GM19395 (cell line): ENCODE results near the gene PGM2.

Source experiments
- ATAC-seq: cut with Tn5 transposase; IDR thresholded peaks from one replicate; pipeline ENCODE4 v1.9.1; 2021; ENCODE audit warnings: mild to moderate bottlenecking, moderate library complexity; ENCODE audit not compliant: unreplicated experiment

Gene PGM2

DNA sequence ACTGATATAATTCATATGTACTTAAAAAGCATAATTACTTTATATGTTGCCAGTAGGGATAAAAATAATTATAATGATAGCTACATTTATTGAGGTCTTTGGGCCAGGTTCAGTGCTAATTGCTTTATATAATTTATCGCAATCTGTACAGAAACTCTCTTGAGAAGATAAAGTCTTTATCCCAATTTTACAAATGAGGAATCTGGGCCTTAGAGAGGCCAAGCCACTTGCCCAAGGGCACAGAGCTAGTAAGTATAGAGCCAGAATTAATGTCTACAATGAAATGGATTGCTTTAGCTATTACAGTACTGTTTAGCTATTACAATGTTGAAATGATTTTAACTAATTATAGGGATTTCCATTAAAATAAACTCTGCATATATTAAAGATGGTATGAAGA, 33.8 kb downstream of the PGM2 start:
- no peak for ATAC-seq

DNA sequence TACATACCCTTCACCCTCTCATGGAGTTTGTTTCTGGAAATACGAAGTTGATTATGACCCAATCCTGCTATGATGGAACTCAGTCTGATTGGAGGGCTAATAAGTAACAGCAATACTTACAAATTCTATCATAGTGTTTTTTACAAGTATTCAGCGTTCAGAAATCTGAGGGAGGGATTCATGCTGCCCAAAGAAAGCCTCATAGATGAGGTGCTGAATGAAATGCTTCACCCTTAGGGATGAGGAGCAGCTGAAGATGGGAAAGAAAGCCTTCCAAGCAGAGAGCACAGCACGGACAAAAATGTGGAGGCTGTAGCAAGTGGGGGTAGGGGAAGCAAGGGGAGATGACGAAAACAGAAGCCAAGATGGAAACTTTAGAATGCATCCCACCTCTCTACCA, 36.5 kb downstream of the PGM2 start:
- no peak for ATAC-seq

DNA sequence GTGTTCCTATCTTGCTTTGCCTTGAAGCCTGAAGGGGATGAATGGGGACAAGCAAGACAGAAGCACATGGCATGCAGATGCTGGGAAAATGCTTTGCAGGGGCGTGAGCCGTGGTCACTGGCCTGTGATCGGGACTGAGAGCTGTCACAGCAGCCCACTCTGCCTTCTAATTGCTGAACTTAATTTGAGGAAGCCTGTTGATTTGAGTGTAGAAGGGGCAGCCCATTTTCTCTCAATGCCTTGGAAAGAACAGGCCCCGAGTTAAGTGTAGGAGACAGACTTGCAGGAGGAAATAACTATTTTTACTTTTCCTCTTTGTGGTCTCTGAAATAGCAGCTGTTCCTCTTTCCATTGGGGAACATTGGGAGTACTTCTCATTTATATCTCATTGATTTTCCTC, 38.3 kb downstream of the PGM2 start:
- ATAC-seq, result no peak

DNA sequence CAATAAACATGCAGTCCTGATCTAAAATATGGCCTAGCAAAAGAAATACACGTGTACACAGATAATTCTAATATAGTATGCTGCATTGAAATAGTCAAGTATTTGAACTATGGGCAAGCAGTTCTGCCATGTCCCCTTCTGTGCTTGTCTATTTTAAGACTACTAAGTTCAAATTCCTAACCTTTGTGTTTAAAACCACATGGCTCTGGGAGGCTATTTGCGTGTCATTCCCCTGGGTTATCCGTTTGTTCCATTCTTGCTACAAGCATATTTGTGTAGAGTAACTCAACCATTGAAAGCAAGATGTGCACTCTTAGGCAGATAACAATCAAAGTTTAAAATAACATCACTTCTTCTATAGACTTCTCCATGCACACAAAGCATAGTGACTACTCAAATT, 39.0 kb downstream of the PGM2 start:
- ATAC-seq, result no peak

DNA sequence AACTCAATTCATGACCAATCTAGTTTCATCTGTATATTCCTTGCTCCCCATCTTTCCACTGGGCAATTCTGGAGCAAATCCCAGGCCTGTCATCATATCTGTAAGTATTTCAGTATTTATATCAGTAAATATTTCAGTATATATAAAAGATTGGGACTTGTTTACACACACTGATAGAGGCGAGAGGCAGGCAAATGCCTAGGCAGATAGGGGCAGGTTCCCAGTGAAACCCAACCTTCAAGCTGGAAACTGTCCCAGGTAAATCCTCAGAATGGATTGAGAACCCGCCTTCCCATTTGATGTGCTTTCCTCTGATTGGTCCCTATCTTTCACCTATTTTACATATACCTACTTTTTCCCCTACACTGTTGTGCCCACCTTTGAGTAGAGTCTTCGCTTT, 40.6 kb downstream of the PGM2 start:
- no peak for ATAC-seq

DNA sequence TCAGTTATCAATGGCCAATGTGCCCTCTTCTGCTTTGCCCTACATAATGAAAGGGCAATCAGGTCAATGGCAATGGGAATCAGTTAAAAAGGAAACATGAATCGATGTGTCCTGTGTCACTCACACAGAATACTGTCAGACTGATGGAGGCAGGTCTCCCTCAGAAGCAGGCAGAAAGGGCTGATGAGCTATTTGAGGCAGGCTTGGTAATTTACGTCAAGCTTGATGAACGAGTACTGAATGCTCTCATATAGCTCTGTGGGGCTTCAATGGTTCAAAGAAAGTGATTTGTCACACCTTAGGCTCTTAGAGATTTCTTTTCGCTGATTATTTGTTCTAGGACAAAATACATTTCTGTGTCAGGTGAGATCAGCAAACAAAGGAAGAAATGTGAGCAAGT, 41.8 kb downstream of the PGM2 start:
- no peak for ATAC-seq

DNA sequence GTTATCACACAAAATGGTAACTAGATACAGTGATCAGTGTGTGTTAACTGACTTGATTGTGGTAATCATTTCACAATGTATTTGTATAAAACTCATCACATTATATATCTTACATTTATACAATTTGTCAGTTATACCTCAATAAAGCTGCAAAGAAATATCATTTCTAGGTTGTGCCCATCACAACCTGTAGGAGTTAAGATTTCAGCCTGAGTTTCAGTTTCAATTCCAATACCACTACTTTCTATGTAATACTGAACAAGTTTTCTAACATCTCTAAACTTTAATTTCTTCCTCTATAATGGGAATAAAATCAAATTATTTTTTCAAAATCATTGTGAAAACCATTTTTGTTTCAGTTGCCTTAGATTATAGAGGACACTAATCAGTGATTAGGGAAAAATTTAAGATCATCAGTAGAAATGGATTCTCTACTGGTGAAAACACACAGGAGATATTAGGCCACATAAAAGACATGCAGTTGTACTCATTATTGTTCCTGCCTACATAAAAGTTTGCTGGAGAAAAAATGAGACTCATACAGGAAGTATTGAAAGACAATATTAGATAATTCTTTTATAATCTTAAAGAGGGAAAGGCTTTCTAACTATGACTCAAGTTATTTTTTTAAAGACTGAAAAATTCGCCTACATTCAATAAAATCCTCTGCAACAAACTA, 46.0 kb downstream of the PGM2 start:
- ATAC-seq, result peak; percentile 75

DNA sequence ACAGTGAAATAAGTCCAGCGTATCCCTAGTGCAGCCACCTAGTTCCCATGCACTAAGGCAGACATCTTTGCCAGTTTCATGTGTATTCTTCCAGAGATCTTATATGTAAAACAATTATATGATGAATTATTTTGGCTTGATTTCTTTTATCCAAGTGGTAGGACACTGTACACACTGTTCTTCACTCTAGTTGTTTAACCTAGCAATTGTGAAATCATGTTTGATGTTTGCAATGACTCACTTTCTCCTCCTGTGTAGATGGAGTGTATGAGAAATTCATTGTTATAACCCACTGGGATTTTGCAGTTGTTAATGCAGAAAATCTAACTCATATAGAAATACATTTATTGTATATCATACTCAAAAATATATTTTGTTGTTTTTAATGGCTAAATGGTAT, 46.9 kb downstream of the PGM2 start:
- no peak for ATAC-seq

DNA sequence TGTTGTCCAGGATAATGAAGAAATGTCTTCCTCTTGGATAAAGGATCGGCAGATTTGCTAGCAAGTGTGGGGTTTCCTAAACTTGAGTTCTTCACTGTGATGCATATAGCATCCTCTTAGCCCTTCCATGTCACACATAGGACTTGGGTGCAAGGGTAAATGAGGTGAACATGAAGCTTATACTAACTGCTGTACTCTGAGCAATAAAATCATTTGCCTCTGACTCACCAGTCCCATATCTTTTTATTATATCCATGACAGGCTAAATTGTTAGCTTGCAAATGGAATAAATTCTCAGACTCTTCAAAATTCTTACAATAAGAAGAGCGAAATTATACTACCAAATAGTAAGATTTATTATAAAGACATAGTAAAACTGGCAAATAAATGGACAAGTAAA, 49.7 kb downstream of the PGM2 start:
- ATAC-seq, result no peak

DNA sequence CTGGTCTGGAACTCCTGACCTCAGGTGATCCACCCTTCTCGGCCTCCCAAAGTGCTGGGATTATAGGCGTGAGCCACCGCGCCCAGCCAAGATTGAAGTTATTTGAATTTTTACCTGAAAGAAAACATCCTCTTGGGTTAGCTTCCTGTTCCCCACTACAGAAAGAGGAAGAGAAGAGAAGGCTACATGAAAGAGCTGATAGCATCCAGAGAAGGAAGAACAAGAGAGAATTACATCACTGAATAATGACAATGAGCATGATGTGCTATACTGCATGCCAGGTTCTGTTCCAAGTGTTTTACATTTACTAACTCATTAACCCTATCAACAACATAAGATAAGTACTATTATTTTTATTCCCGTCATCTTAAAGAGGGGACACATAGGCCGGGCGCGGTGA, 52.9 kb downstream of the PGM2 start:
- no peak for ATAC-seq

DNA sequence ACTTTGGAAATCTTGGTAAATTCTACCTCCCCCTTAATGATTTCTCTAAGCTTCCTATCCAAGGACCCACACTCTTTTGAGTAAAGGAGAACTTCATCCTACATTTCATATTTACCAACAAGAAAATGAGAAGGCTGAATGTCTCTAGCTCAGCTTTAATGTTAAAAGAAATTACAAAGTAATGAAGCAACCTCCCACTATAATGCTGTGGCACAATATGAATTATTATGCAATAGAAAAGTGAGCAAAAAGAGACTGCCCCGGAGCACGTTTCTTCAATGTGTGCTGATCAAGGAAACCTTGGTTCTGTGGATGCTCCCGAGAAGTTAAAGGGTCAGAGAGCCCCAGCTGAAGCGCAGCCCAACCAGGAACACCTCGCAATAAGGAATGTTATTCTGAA, 55.3 kb downstream of the PGM2 start:
- no peak for ATAC-seq

DNA sequence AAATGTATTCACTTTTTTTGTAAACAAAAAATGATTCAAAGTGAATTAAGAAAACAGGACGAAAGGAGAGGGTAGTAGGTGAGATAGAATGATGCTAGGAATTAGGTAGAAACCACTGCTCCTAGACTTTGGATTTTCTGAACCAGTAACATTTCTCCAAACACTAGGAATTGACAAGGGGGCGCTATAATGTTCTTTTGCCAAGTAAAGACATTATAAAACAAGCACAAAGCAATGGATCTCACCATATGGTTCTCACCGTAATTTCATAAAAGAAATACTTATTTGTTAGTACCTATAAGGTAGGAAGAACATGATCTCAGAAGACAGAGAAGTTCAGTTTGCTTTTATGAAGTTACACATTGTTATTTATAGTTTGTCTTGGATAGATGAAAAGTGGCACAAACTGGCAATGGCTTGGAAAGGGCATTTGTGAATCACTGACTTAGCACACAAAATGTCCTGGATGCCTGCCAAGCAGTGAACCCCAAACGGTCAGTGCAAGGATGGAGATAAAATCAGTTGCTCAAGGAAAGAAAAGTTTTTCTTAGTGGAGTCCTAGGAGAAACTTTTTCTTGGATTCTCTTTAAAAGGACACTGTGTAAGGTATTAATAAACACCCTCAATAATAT, 56.3 kb downstream of the PGM2 start:
- ATAC-seq, result no peak

DNA sequence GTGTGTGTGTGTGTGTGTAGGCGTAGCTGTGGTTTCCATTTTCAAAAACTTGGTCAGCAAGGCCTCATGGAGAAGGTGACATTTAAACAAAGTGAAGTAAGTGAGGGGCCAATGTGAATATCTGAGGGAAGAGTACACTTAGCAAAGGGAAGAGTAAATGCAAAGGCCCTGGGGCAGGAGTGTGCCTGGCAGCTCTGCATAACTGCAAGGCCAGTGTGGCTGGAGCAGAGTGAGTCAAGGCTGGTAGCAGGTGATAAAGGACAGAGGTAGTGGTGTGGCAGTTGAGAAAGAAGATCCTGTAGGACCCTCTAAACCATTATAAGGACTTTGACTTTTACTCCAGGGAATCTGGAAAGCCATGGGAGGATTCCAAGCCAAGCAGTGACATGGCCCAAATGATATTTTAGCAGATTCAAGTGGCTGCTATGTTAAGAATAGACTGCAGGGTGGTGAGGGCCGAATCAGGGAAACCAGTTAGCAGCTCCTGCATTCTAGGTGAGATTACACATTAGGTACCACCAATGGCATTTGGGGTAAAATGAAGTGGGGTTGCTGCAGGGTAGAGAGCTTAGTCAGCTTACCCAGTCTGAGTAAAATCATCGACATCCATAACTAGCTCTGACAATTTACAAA, 58.5 kb downstream of the PGM2 start:
- ATAC-seq, result no peak

DNA sequence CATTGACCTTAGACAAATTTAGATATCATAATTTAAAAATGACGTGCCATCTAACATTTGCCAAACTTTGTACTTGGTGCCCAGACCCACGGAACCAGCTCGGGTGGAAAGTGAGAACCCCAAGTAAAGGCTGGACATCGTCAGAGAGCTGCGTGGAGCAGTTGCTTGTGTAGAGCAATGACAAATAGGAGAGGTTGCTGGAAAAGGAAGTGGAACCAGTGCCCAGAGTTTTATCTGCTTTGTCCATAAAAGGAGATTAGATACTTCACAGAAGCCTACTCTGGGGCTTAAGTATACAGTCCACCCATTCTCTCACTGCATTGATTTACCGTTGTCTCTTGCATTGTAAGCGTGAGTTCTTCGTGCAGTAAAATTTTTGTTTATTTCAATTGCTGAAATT, 59.0 kb downstream of the PGM2 start:
- ATAC-seq, result no peak

DNA sequence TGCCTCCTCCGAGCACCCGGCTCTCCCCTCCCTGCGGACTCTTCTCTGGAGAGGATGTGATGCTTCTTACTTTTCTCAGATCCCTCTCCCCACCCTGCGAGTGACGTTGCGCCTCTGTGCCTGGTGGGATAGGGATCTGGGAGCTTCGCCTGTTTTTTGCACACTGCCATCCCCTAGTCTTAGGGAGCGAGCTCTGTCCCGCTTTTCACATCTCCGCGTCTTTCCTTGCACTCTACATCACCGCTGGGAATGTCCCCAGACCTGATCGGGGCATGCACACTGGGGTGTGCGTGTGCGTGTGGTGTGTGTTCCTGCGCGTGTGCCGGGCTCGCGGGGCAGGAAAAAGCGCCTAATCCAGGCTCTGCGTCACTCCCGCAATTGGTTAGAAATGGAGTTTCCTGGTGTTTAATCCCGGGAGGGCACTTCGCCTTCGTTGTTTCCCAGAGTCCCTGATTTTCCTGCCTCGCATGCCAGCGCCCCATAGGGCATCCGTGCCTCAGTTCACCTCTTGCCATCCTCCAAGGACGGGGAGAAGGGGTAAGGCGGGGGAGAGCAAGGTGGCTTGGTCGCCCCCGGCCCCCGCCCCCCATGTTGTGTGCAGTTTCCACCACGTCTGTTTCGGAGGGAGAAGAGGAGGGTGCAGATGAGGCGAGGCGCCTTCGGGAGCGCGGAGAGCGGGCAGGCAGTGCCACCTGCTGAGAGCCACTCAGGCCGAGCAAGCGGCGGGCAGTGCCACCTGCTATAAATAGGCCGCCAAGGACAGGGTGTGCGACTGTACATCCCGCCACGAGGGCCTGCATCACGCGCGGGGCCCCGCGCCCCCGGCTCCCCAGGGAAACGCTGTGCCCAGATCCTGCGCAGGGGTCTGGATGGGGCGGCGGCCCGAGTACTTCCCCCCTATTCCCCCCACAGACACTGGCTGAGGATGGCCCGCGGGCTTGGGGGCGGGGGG, 63.6 kb downstream of the PGM2 start:
- peak; percentile 4 for ATAC-seq

DNA sequence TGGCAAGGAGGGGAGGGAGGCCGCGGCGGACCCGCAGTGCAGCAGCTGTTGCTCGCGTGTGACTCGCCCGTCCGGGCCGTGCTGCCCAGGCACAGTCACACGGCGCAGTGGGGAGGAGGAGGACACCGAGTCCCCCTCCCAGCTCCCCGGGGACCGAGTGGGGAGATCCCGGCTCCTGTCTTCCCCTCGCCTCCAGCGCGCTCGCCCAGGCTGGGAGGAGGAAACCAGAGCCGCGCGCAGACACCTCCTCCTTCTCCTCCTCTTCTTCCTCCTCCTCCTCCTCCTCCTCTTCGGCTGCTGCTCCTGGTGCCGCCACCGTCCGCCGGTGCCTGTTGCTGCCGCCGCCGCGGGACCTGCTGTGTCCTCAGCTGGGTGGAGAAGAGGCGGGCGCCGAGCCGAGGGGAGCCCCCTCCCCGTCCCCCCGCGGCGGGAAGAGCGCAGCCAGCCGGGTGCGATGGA, 64.3 kb downstream of the PGM2 start, which contains the start of gene TBC1D1:
TSS of gene TBC1D1 (plus strand) at position 284 of the 459 bp plus-strand sequence. CDS start 11,012 bp downstream, outside the sequence.
- ATAC-seq, result peak; percentile 21

DNA sequence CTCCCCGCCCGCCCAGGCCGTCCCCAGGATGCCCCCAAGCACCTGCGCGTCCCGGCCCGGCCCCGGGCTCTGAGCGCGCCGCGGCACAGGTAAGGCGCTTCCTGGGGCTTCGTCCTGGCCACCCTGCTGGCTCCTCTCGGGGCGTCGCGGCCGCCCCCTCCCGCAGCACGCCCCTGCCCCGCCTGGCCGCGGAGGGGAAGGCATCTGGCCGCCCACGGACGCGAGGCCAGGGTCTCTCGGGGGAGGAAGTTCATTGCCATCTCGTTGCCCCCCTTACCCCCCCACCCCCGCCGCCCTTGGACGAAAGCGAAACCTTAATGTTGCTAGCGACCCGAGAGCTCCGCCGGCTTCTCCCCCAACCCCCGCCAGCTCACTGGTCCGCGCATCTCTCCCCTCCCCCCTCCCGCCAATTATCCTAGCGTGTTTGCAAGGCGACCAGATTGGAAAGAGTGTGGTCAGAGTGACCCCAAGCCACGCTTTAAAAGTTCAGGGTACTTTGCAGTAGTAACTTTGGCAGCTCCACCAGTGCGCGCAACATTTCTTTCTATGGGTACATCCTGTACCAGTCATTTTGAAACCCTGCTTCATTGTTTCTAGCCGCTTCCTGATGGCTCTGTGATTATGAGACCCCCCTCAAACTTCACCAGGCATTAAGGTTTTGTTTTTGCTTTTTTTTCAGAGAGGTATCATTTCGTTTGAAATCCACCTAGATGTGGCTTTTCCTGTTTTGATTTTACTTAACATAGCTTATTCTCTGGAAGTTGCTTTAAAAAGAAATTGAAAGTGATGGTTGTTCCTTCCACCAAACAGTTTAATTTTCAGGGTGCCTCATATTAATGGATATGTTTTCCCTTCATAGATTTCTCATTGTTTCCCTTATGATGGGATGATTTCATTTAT, 65.0 kb downstream of the PGM2 start:
- ATAC-seq, result peak; percentile 67

DNA sequence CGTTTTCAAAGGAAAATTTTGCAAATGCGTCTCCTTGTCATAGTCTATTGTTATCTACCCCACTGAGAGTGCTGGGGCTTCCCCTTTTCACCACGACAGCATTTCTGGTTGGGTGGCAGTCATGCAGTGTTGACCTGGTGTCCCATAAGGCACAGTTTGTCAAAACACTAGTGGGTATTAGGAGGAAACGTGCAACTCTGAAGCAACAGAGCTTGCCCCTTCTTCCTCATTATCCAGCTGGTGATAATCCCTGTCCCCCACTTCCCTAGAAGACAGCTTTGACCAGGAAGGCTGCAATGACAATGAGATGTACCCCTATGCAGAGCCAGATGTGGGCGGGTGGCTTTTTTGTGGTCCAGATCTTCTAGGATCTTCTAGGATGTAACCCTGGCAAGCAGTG, 66.2 kb downstream of the PGM2 start:
- ATAC-seq, result peak; percentile 57

DNA sequence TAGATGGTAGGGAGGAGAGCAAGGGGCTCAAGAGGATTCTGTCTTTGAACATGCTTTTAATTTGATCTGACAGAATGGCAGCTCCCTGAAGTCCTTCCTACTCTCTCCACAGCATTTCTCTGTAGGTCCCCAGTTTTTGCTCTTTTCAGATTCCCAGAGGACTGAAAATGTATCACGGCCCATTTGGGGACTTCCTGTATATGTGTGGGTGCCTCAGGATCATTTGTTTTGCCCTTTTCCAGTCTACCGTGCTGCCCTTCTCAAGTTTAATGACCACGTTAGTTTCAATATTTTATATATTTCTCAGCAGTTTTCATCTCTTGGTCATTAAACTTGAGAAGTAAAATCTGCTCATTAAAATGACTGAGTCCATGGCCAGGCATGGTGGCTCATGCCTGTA, 66.7 kb downstream of the PGM2 start:
- no peak for ATAC-seq

DNA sequence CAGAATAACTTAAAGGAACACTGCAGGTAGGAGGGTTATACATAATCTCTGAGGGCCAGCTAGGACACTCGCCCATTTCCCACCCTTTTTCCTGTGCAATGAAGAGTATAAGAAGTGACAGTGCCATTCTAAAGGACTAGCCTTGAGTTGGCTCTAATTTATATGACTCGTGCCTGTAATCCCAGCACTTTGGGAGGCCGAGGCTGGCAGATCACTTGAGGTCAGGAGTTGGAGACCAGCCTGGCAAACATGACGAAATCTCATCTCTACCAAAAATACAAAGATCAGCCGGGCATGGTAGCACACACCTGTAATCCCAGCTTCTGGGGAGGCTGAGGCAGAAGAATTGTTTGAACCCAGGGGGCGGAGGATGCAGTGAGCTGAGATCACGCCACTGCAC, 68.8 kb downstream of the PGM2 start:
- no peak for ATAC-seq
